Omental fat pad (tissue), 4 donors: ENCODE results near the gene SCP2. TPM values are rescaled to one million over a fixed set of nuclear protein-coding genes. Genes with fewer than 3 reads are reported as not detected.

Experiments
- ATAC-seq: fragments of 150-250 bp; one replicate; pipeline ENCODE4 v1.9.1; 2016; ENCODE audit warnings: mild to moderate bottlenecking, moderate library complexity; ENCODE audit not compliant: low FRiP score
- DNase-seq: peaks from one replicate; pipeline ENCODE4 v3.0.0-alpha.2; 2019; ENCODE audit warnings: low spot score
- CTCF ChIP-seq, 3 donors: fragments of 450-650 bp; IDR thresholded peaks; one replicate each; pipeline ENCODE4 v1.5.1; 2016 to 2017; ENCODE audit warnings: antibody characterized with exemption in 3 of 3, mild to moderate bottlenecking in 3 of 3, moderate library complexity in 2 of 3
- total RNA-seq, 4 donors: library from RNA; depleted of rRNA; stranded (reverse); fragments of >200 nt; gene quantifications; one replicate each; pipeline ENCODE4 v1.1.0, GENCODE V29; 2016

The SCP2 gene
- total RNA-seq, 4 donors from 2014 or later, result 92.7 to 174 (median 126) TPM

DNA sequence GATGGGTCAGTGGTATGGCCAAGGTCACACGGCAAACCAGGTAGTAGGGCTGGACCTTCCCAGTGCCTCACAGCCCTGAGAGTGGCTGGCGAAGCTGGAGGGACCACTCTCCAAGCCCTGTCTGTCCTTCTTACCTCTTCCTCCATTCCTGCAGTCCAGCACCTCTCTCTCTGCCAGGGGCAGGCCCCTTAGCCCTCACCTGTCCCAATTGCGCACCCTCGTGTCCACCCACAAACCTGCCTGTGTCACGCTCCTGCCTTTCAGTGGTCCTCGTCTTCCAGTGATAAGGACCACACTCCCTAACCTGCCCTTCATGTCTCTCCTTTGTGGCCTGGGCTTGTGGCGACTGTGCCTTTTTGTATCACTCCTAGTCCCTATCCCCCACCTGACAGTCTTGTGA, 138.3 kb downstream of the SCP2 start:
- ATAC-seq, result no peak
- no peak for TF ChIP-seq CTCF (IDR thresholded peaks at IDR 0.05)
- DNase-seq, result no peak

DNA sequence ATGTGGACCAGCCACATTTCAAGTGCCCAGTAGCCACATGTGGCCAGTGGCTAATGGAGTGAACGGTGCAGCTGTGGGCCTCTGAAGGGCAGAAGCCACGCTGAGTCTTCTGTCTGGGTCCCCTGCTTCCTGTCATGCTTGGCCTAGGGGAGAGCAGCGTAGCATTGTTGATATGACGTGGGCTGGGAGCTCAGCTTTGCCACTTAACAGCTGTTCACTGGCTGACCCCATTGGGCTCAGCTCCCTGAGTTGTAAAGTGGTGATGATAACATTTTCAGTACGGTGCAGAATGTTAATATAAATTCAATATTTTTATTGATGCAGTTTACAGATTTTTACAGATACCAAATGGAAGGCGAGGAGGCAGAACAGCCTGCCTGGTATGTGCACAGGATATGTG, 139.4 kb downstream of the SCP2 start:
- no peak for ATAC-seq
- no peak for DNase-seq

GRCh38 chr1:53066891-53067738, 140.0 kb downstream of the SCP2 start:
- DNase-seq (no peak), ATAC-seq (no peak)
- no peak for TF ChIP-seq CTCF (IDR thresholded peaks at IDR 0.05)

More for the DNA sequence above, 139.4 kb downstream of the SCP2 start:
- TF ChIP-seq CTCF (IDR thresholded peaks at IDR 0.05), result no peak

DNA sequence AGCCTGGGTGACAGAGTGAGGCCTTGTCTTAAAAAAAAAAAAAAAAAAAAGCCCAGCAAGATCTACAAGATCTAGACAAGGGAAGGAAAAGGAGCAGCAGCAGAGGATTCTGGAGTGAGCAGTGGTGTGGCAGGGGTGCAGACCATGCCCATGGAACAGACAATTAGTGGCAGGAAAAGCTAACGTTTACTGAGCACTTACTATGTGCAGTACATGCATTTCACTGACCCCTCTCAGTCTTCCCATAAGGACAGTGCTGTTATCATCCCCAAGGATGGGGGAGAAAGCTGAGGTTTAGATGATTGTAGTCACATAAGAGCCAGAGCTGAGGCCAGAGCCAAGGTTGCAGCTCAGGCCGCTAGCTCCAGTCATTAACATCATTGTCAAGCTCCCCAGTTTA, 140.8 kb downstream of the SCP2 start:
- TF ChIP-seq CTCF (IDR thresholded peaks at IDR 0.05), result no peak
- ATAC-seq, result no peak
- DNase-seq, result no peak

DNA sequence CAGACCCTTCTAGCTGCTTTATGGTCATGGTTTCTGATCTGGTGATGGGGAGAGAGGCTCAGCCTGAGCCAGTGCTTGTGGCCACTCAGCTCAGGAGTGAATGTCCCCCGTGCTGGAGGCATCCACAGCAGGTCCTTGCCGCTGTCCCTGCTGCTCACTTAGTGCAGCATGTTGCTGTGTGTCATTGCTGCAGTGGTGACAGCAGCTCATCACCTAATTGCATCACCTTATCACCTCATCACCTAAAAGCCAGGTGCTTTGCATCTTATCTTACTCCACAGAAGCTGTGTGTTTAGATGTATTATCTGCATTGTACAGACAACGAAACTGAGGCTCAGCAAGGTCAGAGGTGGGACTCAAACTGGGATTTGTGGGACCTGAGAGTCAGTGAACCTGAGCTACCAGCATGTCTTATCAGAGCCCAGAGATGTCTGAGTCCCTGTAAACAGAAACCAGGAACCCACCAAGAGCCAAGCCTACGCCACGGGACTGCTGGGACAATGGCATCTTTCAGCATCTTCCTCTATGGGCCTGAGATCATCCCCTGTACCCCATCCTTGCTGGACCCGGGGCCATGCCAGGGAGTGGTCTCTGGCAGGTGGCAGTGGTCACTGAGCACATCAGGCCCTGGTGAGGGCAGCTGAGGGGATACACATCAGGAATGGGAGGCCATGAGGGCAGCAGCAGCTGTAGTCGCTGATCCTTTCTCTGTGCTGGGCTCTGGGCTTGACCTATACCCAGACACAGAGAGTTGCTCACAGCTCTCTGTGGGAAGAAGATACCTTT, 141.4 kb downstream of the SCP2 start:
- DNase-seq (no peak), ATAC-seq (no peak)
- TF ChIP-seq CTCF (IDR thresholded peaks at IDR 0.05), result no peak

- ATAC-seq (no peak), DNase-seq (no peak)
- TF ChIP-seq CTCF (IDR thresholded peaks at IDR 0.05), result no peak
Observed at GRCh38 chr1:53069265-53069662, 142.2 kb downstream of the SCP2 start.
